ENCODE data around the gene NRP1. TPM values are rescaled to one million over a fixed set of nuclear protein-coding genes. Genes with fewer than 3 reads are reported as not detected.

NRP1 gene
- total RNA-seq, 1 experiment from 2014 or later: 3.0 TPM

- H3K27ac Mint-ChIP-seq: no peak overlapping the region
- TF ChIP-seq ZNF396 (CRISPR knock-in tag; IDR thresholded peaks at IDR 0.05; ENCODE audit: borderline replicate concordance) (no peak), FOXP1 (CRISPR knock-in tag; IDR thresholded peaks at IDR 0.05; ENCODE audit: borderline replicate concordance) (no peak), IRF1 (CRISPR knock-in tag; IDR thresholded peaks at IDR 0.05) (no peak), PRRX2 (CRISPR knock-in tag; IDR thresholded peaks at IDR 0.05) (no peak), ATF6 (CRISPR knock-in tag; IDR thresholded peaks at IDR 0.05) (no peak), ATF2 (CRISPR knock-in tag; IDR thresholded peaks at IDR 0.05; ENCODE audit: borderline replicate concordance, low read depth) (no peak), ZNF532 (CRISPR knock-in tag; IDR thresholded peaks at IDR 0.05; ENCODE audit: borderline replicate concordance) (no peak), NFATC4 (CRISPR knock-in tag; IDR thresholded peaks at IDR 0.05) (no peak), E2F4 (CRISPR knock-in tag; IDR thresholded peaks at IDR 0.05; ENCODE audit: borderline replicate concordance, low read depth) (no peak)
- ATAC-seq (no peak), DNase-seq (ENCODE audit: low spot score) (no peak)
- H3K27me3 Mint-ChIP-seq (ENCODE audit: low read depth): no peaks in the 10 kb centered on the region
- H3K36me3 Mint-ChIP-seq: no peaks in the 10 kb centered on the region
- no peaks in the 10 kb centered on the region for H3K4me1 Mint-ChIP-seq
- no peak overlapping the region for H3K4me3 Mint-ChIP-seq
- ChIA-PET CTCF (no interaction called here), POLR2A (no interaction called here)
- no peaks in the 10 kb centered on the region for H3K9me3 Mint-ChIP-seq
Measured at GRCh38 chr10:33242931-33243330, 91.5 kb downstream of the NRP1 start.

- TF ChIP-seq SMAD3 (CRISPR knock-in tag; IDR thresholded peaks at IDR 0.05; ENCODE audit: borderline replicate concordance) (no peak), NR1H2 (CRISPR knock-in tag; IDR thresholded peaks at IDR 0.05) (no peak), ZNF317 (CRISPR knock-in tag; IDR thresholded peaks at IDR 0.05; ENCODE audit: borderline replicate concordance, low read depth) (no peak), CBFB (CRISPR knock-in tag; IDR thresholded peaks at IDR 0.05; ENCODE audit: low read depth) (no peak), USF2 (CRISPR knock-in tag; IDR thresholded peaks at IDR 0.05) (no peak), MXD4 (CRISPR knock-in tag; IDR thresholded peaks at IDR 0.05; ENCODE audit: borderline replicate concordance) (no peak)
- Mint-ChIP-seq H3K9me3 (no peaks in the 10 kb centered on the region), H3K4me1 (no peaks in the 10 kb centered on the region), H3K27ac (no peak overlapping the region), H3K4me3 (no peak overlapping the region), H3K27me3 (ENCODE audit: low read depth) (no peaks in the 10 kb centered on the region), H3K36me3 (no peaks in the 10 kb centered on the region)
- ATAC-seq: no peak
- DNase-seq (ENCODE audit: low spot score): no peak
- ChIA-PET CTCF (interaction anchor here (1.0 kb wide), 1 partner anchor 125 kb away, joined by 4 read pairs; no protein-coding TSS in a partner anchor), POLR2A (no interaction called here)
Measured at GRCh38 chr10:33241351-33241750, 93.1 kb downstream of the NRP1 start.

Data from WTC11 (cell line).